Cardiac muscle cell (in vitro differentiated cells and primary cell): ENCODE data around the gene PDZD2. TPM values are rescaled to one million over a fixed set of nuclear protein-coding genes. Genes with fewer than 3 reads are reported as not detected.

ENCODE experiments used
- DNase-seq, 2 donors: peaks; one replicate each; pipeline versions ENCODE4 v3.0.0 to v3.0.0-alpha.2; 2010 to 2017; ENCODE audit warnings: low read depth in 1 of 2, low spot score in 1 of 2
- H3K27ac ChIP-seq: fragments of 200-600 bp; sonication (generic); 2 replicates; pipeline ENCODE4 v1.5.1; 2016
- H3K27me3 ChIP-seq: fragments of 200-600 bp; sonication (generic); 2 replicates; pipeline ENCODE4 v1.6.0; 2016; ENCODE audit warnings: control low read depth
- H3K36me3 ChIP-seq: fragments of 200-600 bp; sonication (generic); 2 replicates; pipeline ENCODE4 v1.5.1; 2016; ENCODE audit warnings: control low read depth
- H3K4me1 ChIP-seq: fragments of 200-600 bp; sonication (generic); 2 replicates; pipeline ENCODE4 v1.8.1; 2017; ENCODE audit warnings: low read depth, mild to moderate bottlenecking, mixed run types
- H3K4me3 ChIP-seq: fragments of 200-600 bp; sonication (generic); 2 replicates; pipeline ENCODE4 v1.5.1; 2016; ENCODE audit warnings: mild to moderate bottlenecking
- H3K9me3 ChIP-seq: fragments of 200-600 bp; sonication (generic); 2 replicates; pipeline ENCODE4 v1.5.1; 2017; ENCODE audit warnings: low read depth, mild to moderate bottlenecking, control low read depth
- polyA plus RNA-seq: library from polyadenylated mRNA; unstranded; fragments of >200 nt; fragmentation: Nextera tagmentation; extraction: Ambion mirVana; gene quantifications from 2 replicates; pipeline ENCODE4 v1.2.1, GENCODE V29; 2016
- total RNA-seq: library from RNA; depleted of rRNA; stranded (reverse); fragments of >200 nt; gene quantifications from 2 replicates; pipeline ENCODE4 v1.2.3, GENCODE V29; 2016
- TF ChIP-seq, protein P1 (sequence below): IDR thresholded peaks from 2 replicates; pipeline ENCODE4 v1.5.1; 2012; ENCODE audit warnings: low read depth, mild to moderate bottlenecking, low read length

Gene PDZD2
- total and polyA plus RNA-seq, 2 experiments from 2014 or later: 3.0 to 3.5 TPM

DNA sequence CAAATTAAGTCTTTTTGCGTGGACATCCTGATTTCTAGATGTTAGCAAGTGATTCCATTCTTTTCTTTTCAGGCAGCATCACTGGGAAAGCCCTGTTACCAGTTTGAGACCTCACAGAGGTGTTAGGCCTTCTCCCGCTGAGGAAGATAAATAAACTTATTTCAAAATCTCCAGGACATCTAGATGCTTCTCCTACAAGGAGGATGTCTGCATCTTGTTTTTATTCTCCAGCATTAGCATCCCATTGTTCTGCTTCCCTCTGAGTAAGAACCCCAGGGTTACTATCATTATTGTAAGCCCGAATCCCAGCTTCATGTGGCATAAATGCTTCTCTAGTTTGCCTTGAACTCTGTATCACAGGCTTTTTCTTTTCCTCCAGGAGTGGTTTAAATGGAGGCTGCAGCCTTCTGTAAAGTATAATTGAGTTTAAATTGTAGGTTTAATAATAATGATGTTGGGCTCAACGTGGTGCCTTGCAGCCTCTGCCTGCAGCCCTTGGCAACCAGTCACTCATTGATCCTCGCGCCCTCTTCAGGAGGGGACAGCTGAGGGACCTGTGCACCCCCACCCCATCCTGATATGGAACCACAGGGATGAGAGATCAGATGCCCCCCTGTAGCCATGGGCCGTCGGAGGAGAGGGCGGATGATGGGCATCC lies 114.9 kb downstream of the PDZD2 start:
- H3K4me3 ChIP-seq: no peak overlapping the region
- H3K27me3 ChIP-seq: no peaks in the 10 kb centered on the region
- H3K36me3 ChIP-seq: no peaks in the 10 kb centered on the region
- no peaks in the 10 kb centered on the region for H3K4me1 ChIP-seq
- DNase-seq: no peak
- H3K27ac ChIP-seq: no peak overlapping the region
- TF ChIP-seq, protein P1, sequence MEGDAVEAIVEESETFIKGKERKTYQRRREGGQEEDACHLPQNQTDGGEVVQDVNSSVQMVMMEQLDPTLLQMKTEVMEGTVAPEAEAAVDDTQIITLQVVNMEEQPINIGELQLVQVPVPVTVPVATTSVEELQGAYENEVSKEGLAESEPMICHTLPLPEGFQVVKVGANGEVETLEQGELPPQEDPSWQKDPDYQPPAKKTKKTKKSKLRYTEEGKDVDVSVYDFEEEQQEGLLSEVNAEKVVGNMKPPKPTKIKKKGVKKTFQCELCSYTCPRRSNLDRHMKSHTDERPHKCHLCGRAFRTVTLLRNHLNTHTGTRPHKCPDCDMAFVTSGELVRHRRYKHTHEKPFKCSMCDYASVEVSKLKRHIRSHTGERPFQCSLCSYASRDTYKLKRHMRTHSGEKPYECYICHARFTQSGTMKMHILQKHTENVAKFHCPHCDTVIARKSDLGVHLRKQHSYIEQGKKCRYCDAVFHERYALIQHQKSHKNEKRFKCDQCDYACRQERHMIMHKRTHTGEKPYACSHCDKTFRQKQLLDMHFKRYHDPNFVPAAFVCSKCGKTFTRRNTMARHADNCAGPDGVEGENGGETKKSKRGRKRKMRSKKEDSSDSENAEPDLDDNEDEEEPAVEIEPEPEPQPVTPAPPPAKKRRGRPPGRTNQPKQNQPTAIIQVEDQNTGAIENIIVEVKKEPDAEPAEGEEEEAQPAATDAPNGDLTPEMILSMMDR: no peak
- H3K9me3 ChIP-seq: no peaks in the 10 kb centered on the region

DNA sequence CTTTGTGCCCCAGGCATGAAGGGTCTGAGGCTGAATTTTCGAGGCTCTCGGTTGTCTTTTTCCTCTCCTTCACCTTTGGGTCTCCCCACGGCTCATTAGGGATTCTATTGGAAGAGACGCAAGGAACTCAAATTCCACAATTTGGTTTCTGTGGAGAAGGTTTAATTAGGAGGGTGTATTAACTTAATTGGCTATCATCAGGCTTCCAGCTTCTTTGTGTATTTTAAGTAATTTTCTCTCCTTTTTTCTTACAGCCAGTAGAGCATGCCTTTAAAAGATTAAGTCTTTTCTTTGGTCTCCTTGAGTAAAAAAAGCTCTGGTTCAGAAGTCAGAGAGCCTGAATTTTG lies 115.4 kb downstream of the PDZD2 start:
- no peaks in the 10 kb centered on the region for H3K4me1 ChIP-seq
- DNase-seq: no peak
- H3K9me3 ChIP-seq: no peaks in the 10 kb centered on the region
- no peaks in the 10 kb centered on the region for H3K36me3 ChIP-seq
- TF ChIP-seq, protein P1: no peak
- no peaks in the 10 kb centered on the region for H3K27me3 ChIP-seq
- no peak overlapping the region for H3K4me3 ChIP-seq
- H3K27ac ChIP-seq: no peak overlapping the region

- Histone ChIP-seq H3K4me1 (no peaks in the 10 kb centered on the region), H3K36me3 (no peaks in the 10 kb centered on the region), H3K27ac (no peak overlapping the region), H3K27me3 (no peaks in the 10 kb centered on the region), H3K4me3 (no peak overlapping the region), H3K9me3 (no peaks in the 10 kb centered on the region)
- DNase-seq: peak in 1 of 2 donors; percentile 2
- TF ChIP-seq, protein P1: no peak
Observed at GRCh38 chr5:31754741-31755675, 116.1 kb downstream of the PDZD2 start.

- no peak overlapping the region for H3K27ac ChIP-seq
- TF ChIP-seq, protein P1: no peak
Observed at GRCh38 chr5:31755676-31756230, 116.8 kb downstream of the PDZD2 start.

GRCh38 chr5:31757806-31758205 lies 118.9 kb downstream of the PDZD2 start:
- Histone ChIP-seq H3K36me3 (no peaks in the 10 kb centered on the region), H3K27me3 (no peaks in the 10 kb centered on the region), H3K9me3 (no peaks in the 10 kb centered on the region), H3K4me1 (no peaks in the 10 kb centered on the region), H3K27ac (no peak overlapping the region), H3K4me3 (no peak overlapping the region)
- TF ChIP-seq, protein P1: no peak
- no peak for DNase-seq

More at GRCh38 chr5:31755676-31756230, 116.8 kb downstream of the PDZD2 start:
- DNase-seq: no peak
- H3K4me3 ChIP-seq: no peak overlapping the region
- no peaks in the 10 kb centered on the region for H3K9me3 ChIP-seq
- H3K27me3 ChIP-seq: no peaks in the 10 kb centered on the region
- H3K36me3 ChIP-seq: no peaks in the 10 kb centered on the region
- no peaks in the 10 kb centered on the region for H3K4me1 ChIP-seq
